Fibroblast of skin of right quadriceps (primary cell): ENCODE data around the gene GOLGA8K.
"Not testable (repeated sequence)": the region's sequence is repeated elsewhere in the genome, so short reads cannot be mapped to it uniquely, and the experiment has no call there.

ENCODE experiments used
- DNase-seq: peaks from one replicate; pipeline ENCODE4 v3.0.0-alpha.2; 2013

The GOLGA8K gene

DNA sequence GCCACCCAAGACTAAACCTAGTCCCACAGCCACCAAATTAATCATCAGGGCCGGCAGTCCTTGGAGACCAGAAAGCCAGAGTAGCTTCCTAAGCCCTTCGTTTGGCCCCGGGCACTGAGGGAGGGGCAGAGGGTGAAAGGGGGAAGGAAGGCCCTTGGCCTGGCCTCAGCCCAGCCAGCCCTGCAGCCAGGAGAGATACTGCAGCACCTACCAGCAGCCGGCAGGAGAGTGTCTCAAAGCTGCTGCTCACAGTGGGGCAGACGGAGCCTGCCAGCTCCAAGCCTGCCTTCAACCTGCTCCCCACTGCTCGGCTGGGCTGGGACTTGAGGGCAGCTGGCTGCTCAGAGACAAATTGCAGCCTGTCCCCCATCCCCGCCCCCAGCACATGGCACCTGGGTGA is 50.3 kb downstream of the GOLGA8K start:
- DNase-seq, result not testable (repeated sequence)

DNA sequence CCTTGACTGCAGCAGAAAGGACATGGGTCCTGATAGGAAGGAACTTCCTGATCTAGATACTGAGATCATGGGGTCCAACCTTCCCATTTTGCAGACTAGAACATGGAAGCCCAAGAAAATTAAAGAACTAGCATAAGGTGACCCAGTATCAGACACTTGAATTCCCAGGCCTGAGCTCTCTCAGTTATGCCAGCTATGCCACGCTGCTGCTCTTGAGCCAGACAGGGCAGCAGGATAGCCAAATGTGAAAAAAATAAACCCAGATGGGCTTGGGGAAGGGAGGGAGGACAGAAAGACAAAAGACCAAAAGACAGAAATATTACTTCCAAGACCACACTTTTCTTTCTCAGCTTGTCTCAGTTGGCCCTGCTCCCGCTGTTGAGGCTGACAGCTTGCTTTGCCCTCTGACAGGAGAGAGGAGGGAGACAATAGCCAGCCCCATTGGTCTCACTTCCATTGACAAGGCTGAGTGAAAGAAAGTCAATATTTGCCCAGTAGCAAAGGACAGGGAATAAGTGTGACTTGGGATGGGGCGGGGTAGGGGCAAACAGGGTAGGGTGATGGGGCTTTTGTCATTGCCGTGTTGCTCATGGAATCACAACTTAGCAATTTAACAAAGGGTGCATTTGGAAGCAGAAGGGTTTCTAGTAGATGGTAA is 52.4 kb downstream of the GOLGA8K start:
- DNase-seq, result not testable (repeated sequence)

DNA sequence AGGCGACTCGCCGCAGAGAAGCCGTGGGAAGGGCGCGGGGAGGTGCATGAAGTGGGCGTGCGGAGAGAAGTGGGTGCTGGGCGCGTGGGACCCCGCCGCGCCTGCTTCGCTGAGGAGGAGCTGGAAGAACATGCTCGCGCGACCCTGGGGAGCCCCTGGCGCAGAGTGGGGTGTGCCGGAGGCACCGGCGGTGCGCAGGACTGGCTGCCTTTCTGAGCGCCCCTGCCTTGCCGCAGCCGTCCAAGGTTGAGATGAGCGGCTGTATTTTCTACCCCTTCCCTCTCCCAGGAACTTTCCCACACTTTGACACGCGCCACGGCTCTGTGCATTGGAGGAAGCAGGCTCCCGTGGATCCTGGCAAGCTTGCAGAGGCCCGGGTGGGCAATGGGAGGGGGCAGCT is 56.1 kb downstream of the GOLGA8K start:
- not testable (repeated sequence) for DNase-seq

DNA sequence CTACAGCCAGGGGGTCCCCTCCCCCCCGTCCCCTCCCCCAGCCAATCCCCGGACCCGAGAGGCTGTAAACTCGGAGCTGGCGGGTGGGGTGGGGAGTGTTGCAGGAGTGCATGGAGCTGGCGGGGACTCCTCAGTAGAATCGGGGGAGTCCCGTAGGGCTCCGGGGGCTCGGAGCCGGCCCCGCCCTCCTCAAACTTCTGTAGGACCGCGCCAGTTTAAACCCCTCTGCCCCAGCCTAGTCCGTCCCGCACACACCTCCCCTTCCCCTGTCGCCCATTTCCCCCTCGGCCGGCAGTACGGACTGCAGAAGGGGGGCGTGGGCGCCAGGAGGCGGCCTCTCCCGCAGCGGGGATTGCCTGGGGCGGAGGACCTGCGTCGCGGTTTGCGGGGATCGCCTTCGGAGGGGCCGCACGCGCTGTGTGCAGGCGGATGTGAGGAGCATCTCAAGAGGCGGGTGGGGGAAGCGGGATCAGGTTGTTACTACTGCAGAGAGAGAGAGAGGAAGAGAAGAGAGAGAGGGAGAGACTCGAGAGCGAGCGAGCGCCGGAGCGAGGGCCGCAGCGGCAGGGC is 57.0 kb downstream of the GOLGA8K start:
- not testable (repeated sequence) for DNase-seq

DNA sequence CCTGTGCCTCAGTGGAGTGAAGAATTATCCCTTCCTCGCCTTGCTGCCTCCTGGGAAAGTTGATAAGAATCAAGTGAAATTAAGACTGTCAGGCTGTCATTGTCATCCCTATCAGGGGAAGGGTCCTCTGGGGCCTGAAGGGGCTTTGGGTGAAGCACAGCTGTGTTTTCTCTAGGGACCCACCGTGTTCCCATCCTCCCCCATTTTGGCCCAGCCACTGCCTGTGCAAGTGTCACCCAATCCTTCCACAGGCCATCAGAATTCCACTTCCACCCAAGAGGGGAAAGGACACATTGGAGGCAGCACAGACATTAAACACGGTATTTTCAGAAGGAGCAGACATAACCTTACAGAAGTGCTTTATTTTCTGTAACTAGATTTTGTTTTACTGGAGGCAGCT is 59.2 kb downstream of the GOLGA8K start:
- DNase-seq, result not testable (repeated sequence)
